Astrocyte of the spinal cord (primary cell): ENCODE data around the gene RETNLB.

Experiments
- DNase-seq: peaks from one replicate; pipeline ENCODE4 v3.0.0; 2011; ENCODE audit warnings: low read depth, low spot score
- H3K4me3 ChIP-seq: 2 replicates; pipeline ENCODE4 v1.5.1; 2011; ENCODE audit warnings: low read depth, mild to moderate bottlenecking, low read length, moderate library complexity
- in situ Hi-C: cut with HindIII; loops from 2 replicates; pipeline ENCODE4 v1.10.0; 2017; ENCODE audit warnings: low sequenced_read_pairs
- TF ChIP-seq, protein P1 (sequence below): IDR thresholded peaks from 2 replicates; pipeline ENCODE4 v1.5.1; 2012; ENCODE audit warnings: low read depth, mild to moderate bottlenecking, low read length, inconsistent platforms

Gene RETNLB

DNA sequence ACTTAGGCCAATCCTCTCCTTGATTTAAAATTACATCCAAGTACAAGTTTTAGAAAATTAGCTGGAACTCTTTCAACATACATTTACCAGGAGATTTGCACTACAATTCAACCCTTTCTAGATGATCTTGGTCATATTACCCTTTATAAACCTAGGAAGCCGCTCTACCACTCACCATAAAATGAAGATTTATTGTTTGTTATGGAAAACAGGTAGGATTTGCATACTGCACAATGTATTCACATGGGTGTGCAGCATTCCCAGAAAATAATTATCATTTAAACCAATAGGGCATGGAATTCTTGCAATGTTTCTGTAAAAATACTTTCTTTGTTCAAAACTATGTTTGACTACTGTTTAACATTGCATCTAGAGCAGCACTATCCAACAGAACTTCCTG lies 18.4 kb upstream of the RETNLB start:
- H3K4me3 ChIP-seq: no peak overlapping the region
- no peak for DNase-seq
- TF ChIP-seq, protein P1, sequence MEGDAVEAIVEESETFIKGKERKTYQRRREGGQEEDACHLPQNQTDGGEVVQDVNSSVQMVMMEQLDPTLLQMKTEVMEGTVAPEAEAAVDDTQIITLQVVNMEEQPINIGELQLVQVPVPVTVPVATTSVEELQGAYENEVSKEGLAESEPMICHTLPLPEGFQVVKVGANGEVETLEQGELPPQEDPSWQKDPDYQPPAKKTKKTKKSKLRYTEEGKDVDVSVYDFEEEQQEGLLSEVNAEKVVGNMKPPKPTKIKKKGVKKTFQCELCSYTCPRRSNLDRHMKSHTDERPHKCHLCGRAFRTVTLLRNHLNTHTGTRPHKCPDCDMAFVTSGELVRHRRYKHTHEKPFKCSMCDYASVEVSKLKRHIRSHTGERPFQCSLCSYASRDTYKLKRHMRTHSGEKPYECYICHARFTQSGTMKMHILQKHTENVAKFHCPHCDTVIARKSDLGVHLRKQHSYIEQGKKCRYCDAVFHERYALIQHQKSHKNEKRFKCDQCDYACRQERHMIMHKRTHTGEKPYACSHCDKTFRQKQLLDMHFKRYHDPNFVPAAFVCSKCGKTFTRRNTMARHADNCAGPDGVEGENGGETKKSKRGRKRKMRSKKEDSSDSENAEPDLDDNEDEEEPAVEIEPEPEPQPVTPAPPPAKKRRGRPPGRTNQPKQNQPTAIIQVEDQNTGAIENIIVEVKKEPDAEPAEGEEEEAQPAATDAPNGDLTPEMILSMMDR: no peak
- in situ Hi-C loops: no loop called here

DNA sequence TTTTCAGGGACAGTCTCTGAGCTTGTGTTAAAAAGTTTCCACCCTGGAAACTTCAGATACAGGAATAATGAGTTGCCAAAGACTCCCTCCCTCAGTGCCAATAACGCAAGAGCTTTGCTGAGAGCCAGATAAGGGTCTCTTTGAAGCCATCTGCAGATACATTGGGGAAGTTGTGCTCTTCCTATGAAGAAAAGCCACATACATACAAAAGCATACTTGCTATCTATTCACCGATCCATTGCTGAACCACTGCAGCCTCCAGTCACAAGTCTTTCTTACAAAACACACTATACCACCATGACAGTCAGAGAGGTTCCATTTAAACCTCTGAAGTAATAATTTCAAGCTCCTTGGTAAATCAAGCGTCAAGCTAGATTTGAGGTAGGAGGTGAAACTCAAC lies 10.0 kb upstream of the RETNLB start:
- in situ Hi-C loops: no loop called here
- TF ChIP-seq, protein P1: no peak
- no peak for DNase-seq
- H3K4me3 ChIP-seq: no peak overlapping the region

DNA sequence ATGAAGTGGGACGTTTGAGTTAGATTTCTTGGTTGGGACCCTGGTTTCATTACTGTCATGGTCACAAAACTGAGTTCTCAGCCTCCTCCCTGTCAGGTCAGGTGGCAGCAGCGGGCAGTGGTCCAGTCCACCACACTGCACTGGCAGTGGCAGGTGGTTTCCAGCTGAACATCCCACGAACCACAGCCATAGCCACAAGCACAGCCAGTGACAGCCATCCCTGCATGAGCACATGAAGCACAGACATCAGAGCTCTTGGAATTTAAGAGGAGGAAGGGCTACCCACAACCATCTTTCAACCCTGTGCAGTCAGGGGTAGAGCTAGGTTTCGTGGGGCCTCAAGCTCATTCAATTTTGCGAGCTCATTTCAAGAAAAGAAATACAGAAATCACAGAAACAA lies 1.5 kb downstream of the RETNLB start:
- no peak for DNase-seq
- no peak overlapping the region for H3K4me3 ChIP-seq
- TF ChIP-seq, protein P1: no peak
- in situ Hi-C loops: no loop called here

DNA sequence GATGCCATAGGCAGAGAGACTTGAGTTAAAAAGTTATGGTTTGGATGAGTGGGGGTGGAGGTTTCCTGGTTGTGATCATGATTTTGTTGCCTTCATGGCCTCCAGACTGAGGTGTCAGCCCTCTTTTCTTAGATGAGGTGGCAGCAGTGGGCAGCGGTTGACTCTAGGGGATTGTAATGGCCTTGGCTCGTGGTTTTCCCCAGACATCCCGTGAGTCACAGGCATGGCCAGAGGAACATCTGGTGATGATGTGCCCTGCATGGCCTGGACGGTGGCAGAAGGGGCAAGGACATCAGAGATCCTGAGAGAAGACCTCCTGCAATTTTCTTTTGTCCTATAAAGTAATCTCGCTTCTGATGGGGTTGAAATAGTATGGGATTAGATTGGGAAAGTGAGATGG lies 12.4 kb downstream of the RETNLB start:
- in situ Hi-C loops: no loop called here

GRCh38 chr3:108742929-108743328 lies 14.3 kb downstream of the RETNLB start:
- TF ChIP-seq, protein P1: no peak
- in situ Hi-C loops: no loop called here
- no peak for DNase-seq
- H3K4me3 ChIP-seq: no peak overlapping the region

More for the DNA sequence above, 12.4 kb downstream of the RETNLB start:
- TF ChIP-seq, protein P1: no peak
- H3K4me3 ChIP-seq: no peak overlapping the region
- no peak for DNase-seq

DNA sequence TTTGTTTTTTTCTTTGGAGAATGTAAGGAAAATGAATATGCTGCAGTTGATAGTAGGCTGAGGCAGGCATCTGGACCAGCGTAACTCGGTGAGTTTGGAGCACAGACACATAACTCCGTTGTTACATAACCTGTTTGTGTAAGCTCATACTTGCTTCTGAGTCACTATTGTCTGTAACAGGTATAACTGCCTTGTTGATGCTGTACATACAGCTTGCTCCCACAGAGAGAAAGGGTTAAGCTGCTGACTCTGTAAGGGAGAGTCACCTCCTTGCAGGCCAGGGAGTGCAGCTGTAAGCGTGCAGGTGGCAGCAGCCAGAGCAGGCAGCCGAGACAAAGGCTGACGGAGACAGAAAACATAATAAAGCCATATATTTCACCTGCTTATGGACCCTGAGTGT lies 20.4 kb downstream of the RETNLB start:
- DNase-seq: no peak
- in situ Hi-C loops: no loop called here
- H3K4me3 ChIP-seq: no peak overlapping the region
- TF ChIP-seq, protein P1: no peak

- TF ChIP-seq, protein P1: no peak
- DNase-seq: no peak
- in situ Hi-C loops: no loop called here
- H3K4me3 ChIP-seq: no peak overlapping the region
Measured at GRCh38 chr3:108728934-108729333, 28.3 kb downstream of the RETNLB start.
